Inflammatory macrophage treated with lipopolysaccharide for 4 hours (primary cell): ENCODE measurements around the gene SYT6.
A peak's percentile ranks its signal among the peaks of the same experiment; 100 is the strongest.

Experiments used
- DNase-seq: peaks from one replicate; pipeline ENCODE4 v3.0.0-alpha.2; 2020

SYT6 gene, protein sequence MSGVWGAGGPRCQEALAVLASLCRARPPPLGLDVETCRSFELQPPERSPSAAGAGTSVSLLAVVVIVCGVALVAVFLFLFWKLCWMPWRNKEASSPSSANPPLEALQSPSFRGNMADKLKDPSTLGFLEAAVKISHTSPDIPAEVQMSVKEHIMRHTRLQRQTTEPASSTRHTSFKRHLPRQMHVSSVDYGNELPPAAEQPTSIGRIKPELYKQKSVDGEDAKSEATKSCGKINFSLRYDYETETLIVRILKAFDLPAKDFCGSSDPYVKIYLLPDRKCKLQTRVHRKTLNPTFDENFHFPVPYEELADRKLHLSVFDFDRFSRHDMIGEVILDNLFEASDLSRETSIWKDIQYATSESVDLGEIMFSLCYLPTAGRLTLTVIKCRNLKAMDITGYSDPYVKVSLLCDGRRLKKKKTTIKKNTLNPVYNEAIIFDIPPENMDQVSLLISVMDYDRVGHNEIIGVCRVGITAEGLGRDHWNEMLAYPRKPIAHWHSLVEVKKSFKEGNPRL

DNA sequence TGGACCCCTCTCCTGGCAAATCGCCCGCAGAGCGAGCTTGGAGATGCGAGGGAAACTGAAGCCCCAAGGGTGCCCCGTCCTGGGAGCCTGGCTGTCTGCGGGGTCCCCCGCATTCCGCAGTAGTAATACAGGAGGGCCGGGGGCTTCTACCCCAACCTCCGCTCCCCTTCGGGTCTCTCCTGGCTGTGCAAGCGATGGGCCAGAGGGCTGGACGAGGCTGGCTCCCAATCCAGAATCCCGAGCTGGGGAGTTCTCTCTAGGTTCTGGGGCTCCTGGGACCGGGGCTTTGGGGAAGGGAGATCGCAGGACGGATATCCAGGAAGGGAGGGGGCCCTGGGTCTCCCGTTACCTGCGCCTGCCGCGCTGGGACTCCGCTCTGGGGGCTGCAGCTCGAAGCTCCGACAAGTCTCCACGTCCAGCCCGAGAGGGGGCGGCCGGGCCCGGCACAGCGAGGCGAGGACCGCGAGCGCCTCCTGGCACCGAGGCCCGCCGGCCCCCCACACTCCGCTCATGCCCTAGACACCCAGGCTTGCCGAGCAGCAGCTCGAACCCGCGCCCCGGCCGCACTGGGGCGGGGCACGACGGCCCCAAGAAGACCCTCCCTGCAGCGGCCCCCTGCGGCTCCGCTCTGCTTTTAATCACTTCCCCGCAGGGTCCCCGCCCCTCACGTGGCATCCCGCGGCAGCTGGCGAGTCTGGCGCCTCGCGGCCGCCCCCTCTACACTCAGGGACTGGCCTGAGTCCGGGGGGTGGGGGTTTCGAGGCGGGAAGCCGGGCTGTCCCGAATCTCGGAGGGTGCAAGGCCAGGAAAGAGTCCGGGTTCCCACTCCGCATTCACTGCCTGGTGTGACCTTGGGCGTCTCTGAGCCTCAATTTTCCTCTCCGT lies at the start of gene SYT6:
Gene SYT6, minus strand, starts transcription at position 609 of the 885 bp plus-strand sequence. Its CDS starts 97 bp downstream, at position 512.
- DNase-seq: no peak

- DNase-seq: no peak
These were observed 47.8 kb upstream of the SYT6 start for GRCh38 chr1:114201486-114201885.

DNA sequence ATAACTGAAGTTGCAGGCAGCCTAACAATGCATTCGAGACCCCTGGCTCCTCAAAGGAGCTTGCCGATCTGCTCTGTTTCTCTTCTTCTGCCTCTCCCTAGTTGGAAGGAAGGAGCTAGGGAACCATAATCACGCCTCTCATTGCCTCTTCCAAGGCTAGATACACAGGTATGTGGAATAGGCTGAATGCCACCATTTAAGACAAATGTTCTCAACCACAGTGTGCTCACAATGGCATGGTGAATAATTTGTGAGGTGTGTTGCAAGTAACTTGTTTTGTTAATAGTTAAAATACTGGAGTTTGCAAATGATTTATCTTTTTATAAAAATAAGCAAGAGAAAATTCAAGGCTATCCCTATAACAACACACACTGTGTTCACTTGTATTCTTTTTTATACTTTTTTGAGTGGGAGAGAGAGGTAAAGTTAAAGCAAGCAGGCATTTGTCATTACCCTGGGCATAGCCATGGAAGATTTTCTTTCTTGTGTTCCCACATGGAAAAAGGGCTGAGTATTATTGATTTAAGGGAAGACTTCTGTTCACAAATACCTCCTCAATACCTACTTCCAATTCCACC lies 45.4 kb upstream of the SYT6 start:
- no peak for DNase-seq

GRCh38 chr1:114196992-114197907 lies 43.6 kb upstream of the SYT6 start:
- DNase-seq: no peak

GRCh38 chr1:114195819-114196218 lies 42.1 kb upstream of the SYT6 start:
- no peak for DNase-seq

DNA sequence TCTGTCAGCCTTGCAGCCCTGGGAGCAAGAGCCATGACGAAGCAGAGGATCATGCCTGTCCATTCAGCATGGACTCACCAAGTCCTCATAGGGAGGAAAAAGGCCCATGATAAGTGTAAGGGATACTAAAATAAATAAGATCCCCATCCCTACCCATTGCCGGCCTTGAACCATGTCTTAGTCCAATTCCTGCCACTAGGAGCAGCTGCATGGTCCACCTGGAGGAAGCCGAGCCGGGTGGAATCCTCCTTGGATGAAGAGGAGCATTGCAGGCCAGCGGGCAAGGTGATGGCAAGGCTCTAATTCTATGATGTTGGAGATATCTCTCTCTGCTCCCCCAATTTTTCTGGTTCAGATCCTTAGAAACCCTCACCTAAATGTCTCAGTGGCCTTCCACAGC lies 38.7 kb upstream of the SYT6 start:
- DNase-seq: no peak

- DNase-seq: no peak
These were observed 35.7 kb upstream of the SYT6 start for GRCh38 chr1:114189398-114189797.

DNA sequence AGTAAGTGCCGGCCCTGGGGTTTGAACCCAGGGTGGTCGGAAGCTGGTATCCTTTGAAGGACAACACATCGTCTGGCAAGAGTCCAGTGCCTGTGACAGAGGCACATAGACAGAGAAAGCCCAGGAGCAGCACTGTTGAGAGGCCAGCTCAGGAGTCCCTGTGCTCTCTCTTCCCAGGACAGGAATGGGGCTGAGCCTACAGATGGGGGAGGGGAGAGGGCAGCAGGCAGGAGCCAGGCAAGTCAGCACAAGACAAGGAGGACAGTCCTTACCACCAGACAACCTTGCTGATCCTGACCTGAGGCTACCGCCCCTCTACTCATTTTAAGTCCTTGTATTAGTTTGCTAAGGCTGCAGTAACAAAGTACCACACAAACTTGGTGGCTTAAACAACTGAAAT lies 27.7 kb upstream of the SYT6 start:
- no peak for DNase-seq

- DNase-seq: no peak
These were observed 27.1 kb upstream of the SYT6 start for GRCh38 chr1:114180742-114181141.

DNA sequence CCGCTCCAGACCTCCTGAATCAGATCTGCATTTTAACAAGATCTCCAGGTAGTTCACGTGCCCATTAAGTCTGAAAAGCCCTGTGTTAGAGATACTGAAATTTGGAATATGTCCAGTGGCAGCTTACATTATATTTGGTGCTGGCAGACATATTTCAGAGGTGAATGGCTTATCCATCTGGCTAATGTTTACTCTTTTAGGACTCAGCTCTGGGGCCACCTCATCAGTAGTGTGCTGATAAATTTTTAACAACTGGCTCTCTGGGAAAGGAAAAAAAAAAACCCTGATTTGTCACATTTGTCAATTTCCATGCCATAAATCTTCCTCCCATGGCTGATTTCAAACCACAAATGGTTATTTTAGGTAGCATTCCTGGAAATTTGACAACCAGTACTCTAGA lies 25.3 kb upstream of the SYT6 start:
- DNase-seq: no peak

GRCh38 chr1:114177282-114177681 lies 23.6 kb upstream of the SYT6 start:
- no peak for DNase-seq

GRCh38 chr1:114176366-114176765 lies 22.7 kb upstream of the SYT6 start:
- no peak for DNase-seq

- DNase-seq: no peak
These were observed 20.0 kb upstream of the SYT6 start for GRCh38 chr1:114173680-114174079.

GRCh38 chr1:114169509-114169908 lies 15.8 kb upstream of the SYT6 start:
- DNase-seq: no peak

GRCh38 chr1:114167226-114167625 lies 13.6 kb upstream of the SYT6 start:
- no peak for DNase-seq

DNA sequence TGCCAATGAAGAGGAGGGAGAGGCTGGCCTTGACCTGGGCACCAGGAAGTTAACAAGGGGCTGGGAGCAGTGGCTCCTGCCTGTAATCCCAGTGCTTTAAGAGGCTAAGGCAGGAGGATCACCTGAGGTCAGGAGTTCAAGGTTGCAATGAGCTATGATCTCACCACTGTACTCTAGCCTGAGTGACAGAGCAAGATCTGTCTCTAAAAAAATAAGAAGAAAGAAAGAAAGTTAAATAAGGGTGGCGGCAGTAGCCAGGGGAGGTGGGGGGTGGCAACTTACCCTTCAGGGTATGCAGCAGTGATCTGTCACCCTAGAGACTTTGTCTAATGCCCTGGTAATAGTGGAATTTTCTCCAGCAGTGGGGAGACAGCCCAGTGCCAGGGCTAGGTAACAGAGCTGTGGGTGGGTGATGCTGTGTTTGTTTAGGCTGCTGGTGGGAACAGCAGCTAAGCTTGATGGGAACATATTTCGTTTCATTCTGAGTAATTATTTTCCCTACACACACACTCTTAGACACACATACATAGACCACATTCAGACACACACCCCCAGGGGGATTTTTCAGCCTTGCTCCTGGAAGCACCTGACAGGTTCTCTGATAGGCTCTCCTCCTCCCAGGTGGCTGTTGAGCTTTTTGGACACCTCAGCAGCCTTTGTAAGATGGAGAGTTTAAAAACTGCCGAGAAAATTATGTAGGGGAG lies 11.3 kb upstream of the SYT6 start:
- no peak for DNase-seq

GRCh38 chr1:114159941-114160340 lies 6.3 kb upstream of the SYT6 start:
- no peak for DNase-seq

DNA sequence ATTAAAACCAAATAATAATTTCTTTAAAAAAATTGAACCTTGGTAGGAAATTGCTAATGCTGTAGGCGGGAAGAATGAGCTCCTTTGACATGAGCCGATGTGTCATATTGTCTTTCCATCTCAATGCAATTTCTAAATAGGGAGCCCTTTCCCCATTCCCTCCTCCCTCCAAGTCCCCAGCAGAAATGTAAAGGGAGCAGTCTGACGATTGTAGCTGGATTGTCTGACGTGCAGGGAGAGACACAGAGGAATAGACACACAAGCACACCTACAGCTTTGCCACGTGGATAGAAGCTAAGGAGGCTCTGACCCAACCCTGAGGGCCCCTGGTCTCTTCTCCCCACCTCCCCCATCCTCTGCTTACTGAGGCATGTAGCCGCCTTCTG lies 3.6 kb upstream of the SYT6 start:
- no peak for DNase-seq

DNA sequence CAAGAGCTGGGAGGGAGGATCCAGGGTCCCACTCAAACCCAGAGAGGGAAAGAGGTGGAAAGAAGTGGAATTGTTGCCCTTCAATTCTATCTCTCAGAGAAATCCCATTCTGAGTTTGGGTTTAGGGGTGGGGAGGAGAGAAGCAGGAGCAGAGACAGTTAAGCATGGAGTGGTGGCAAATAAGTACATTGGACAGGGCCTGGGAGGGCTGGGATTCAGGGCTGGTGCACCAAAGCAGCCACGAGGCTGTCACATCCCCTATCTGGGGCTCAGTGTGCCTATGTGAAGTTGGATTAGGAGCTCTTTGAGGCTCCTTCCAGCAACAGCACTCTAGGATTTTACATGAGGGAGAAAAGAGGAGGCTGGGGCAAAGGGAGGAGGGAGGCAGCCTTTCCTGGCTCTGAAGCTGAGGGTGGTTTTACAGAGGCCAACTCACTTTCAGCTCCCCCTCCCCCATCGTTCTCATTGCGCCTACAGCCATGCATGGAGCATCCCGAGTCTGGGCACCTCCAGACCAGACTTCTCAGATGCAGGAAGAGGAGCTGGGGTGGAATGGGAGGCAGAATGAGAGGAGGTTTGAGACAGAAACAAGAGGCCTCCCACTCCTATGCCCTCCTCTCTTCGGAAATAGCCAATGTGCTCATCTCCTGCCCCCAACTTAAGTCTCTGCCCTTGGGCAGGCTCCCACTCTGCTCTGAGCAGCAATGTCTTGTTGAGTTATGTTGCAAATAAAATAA lies 3.0 kb upstream of the SYT6 start:
- DNase-seq: no peak

GRCh38 chr1:114155706-114156105 lies 2.0 kb upstream of the SYT6 start:
- no peak for DNase-seq

DNA sequence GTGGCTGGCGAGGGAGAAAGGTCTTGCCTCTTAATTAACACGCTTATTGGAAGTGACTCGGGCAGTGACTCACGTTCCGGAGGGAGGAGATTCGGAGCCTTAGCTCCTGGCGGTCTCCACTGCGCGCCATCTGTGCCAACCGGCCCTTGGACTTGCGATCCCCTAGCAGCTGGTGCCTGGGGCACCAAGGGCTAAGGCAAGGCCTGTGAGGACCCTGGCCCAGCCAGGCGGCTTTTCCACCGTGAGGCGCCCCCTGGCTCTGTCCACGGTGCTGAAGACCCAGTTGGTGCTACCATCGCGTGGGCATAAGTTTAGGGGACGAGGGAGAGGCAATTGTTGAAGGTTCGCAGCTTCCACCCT lies 1.3 kb upstream of the SYT6 start:
- DNase-seq: peak; percentile 6
